ENCODE data around the gene TRAF2.

The TRAF2 gene

GRCh38 chr9:136962163-136962562 is 75.8 kb downstream of the TRAF2 start:
- no peak for DNase-seq (ENCODE audit: low read depth)

- DNase-seq (ENCODE audit: low read depth) = no peak
These were observed 76.5 kb downstream of the TRAF2 start for GRCh38 chr9:136962701-136963248.

- no peak for DNase-seq (ENCODE audit: low read depth)
These were observed 77.0 kb downstream of the TRAF2 start for GRCh38 chr9:136963341-136963740.

GRCh38 chr9:136963751-136964150 is 77.4 kb downstream of the TRAF2 start:
- DNase-seq (ENCODE audit: low read depth) = no peak

GRCh38 chr9:136964171-136964689 is 77.9 kb downstream of the TRAF2 start:
- no peak for DNase-seq (ENCODE audit: low read depth)

GRCh38 chr9:136964833-136965422 is 78.6 kb downstream of the TRAF2 start:
- DNase-seq (ENCODE audit: low read depth) = no peak

- no peak for DNase-seq (ENCODE audit: low read depth)
These were observed 79.6 kb downstream of the TRAF2 start for GRCh38 chr9:136965771-136966484.

- DNase-seq (ENCODE audit: low read depth) = no peak
These were observed 82.2 kb downstream of the TRAF2 start for GRCh38 chr9:136968333-136969127.

GRCh38 chr9:136969150-136969549 is 82.8 kb downstream of the TRAF2 start:
- DNase-seq (ENCODE audit: low read depth) = no peak

- no peak for DNase-seq (ENCODE audit: low read depth)
These were observed 83.5 kb downstream of the TRAF2 start for GRCh38 chr9:136969774-136970173.

GRCh38 chr9:136970361-136970760 is 84.0 kb downstream of the TRAF2 start:
- DNase-seq (ENCODE audit: low read depth) = no peak

GRCh38 chr9:136971746-136972145 is 85.4 kb downstream of the TRAF2 start:
- DNase-seq (ENCODE audit: low read depth) = no peak

GRCh38 chr9:136972335-136972734 is 86.0 kb downstream of the TRAF2 start:
- DNase-seq (ENCODE audit: low read depth) = no peak

GRCh38 chr9:136972743-136973142 is 86.4 kb downstream of the TRAF2 start:
- no peak for DNase-seq (ENCODE audit: low read depth)

GRCh38 chr9:136973618-136974617 is 87.6 kb downstream of the TRAF2 start:
- no peak for DNase-seq (ENCODE audit: low read depth)

- DNase-seq (ENCODE audit: low read depth) = no peak
These were observed 88.7 kb downstream of the TRAF2 start for GRCh38 chr9:136974817-136975535.

- DNase-seq (ENCODE audit: low read depth) = no peak
These were observed 89.3 kb downstream of the TRAF2 start for GRCh38 chr9:136975644-136976043.
